GM12872 (cell line): ENCODE data around the gene EYS.

Source experiments
- CTCF ChIP-seq: IDR thresholded peaks from 3 replicates; pipeline ENCODE4 v1.5.1; 2011; ENCODE audit warnings: low read depth, mild to moderate bottlenecking, low read length, moderate library complexity; ENCODE audit not compliant: insufficient read depth

The EYS gene

DNA sequence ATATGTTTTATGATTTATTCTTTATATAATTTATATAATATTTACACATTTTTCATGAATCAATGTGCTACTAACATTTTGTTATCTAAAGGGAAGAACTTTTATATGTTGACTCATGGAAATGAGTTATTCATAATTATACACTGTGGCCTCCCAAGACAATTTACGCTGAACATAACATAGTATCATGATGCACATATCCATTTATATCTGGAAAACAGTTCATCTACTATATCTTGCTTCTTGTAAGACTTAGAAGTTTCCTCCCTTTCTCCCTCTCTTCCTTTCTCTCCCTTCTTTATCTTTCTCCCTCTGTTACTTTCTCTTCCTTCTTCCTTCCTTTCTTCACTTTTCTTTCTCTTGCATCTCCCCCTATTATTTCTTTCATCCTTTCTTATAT, 1.1 kb upstream of the EYS start:
- TF ChIP-seq CTCF: no peak

DNA sequence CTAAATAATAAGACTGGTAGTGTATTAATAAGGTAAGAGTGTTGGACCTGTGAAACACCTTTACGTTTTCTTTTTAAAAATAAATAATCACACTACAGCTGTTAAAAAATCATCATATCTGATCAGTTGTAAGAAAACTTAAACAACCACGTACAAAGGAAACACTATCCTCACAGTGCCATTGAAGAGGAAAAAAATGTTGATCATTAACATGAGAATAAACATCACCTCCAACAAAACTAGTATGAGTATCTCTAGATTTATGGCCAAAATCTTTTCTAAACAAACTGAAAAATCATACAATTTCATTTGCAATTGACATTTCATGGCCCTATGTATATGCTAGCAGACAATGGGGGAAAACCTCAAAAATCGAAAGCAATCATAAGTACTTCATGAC, 590 bp downstream of the EYS start:
- no peak for TF ChIP-seq CTCF

- no peak for TF ChIP-seq CTCF
Observed at GRCh38 chr6:65701325-65701724, 5.7 kb downstream of the EYS start.

DNA sequence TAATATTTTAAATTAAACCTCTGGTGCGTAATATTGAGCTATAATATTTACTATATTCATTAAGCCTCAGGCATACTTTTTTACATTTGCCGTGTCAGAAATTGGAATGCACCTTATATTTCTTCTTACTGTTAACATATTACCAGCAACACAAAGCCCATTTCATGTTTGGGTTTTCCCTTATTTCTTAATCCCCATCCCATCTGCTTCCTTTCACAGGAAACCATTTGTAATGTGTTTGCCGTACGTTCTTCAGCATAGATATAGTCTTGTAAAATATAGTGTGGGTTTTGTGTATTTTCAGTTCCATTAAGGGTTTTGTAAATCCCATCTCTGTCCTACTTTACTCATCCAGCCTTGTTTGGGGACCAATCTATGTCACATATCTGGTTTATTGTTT, 6.5 kb downstream of the EYS start:
- TF ChIP-seq CTCF: no peak

DNA sequence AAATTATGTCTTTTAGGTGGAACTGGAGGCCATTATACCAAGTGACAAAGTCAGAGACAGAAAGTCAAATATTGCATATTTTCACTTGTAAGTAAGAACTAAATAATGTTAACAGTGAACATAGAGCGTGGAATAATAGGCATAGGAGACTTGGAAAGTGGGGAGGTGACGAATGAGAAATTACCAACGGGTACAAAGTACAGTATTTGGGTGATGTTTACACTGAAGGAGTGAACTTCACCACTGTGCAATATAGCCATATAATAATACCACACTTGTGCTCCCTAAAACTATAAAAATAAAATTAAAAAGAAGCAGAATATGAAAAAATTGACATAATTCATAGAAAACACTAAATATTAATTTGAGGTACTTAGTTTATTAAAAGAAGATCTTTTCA, 14.9 kb downstream of the EYS start:
- no peak for TF ChIP-seq CTCF

GRCh38 chr6:65680232-65680631, 26.8 kb downstream of the EYS start:
- TF ChIP-seq CTCF: no peak

DNA sequence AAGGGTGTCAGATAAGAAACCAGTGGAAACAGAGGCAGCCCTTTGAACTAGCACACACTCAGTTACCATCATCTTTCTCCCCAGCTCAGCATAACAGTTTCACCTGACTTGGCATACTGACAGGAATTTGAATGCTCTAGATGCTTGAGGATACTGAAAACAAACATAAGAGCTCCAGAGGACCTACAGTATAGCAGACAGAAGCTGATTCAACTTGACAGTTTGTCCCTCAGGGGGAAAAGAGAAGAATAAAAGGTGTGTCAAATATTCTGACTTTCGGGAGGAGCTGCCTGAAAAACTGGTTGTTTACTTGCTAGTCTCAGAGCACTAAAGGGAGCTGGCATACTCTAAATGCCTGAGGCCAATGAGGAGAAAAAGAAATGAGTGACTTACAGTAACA, 35.1 kb downstream of the EYS start:
- no peak for TF ChIP-seq CTCF

DNA sequence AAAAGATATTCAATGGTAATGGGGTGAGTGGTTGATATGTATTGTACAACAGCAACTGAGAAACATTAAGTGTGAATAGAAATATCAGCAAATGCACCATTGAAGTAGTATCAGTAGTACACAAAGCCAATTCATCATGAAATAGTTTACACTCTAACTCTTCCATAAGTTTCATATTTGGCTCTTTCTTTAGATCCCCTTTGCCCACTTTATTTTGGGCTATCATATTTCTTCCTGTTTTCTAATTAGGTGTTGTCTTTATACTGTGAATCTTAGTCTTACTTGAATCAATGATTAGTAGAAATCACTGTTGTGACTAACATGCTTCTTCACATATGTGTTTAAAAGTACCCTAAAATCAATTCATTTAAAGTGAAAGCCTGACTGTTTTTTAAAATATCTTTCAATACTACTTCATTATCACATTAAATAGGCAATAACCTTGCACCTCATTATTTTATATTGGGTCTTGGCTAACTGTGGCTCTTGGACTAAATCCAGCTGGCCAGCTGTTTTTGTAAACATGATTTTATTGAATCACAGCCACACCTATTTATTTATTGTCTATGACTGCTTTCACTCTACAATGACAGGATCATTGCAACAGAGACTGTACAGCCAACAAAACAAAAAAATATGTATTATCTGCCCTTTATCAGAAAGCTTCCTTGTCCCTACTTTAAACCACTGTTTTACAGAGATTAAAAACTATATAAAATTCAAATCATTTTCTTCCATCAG, 38.9 kb downstream of the EYS start:
- TF ChIP-seq CTCF: no peak
